HG02571 (cell line): ENCODE data around the gene UCK1.

ENCODE experiments used
- ATAC-seq: cut with Tn5 transposase; IDR thresholded peaks from one replicate; pipeline ENCODE4 v1.9.1; 2021; ENCODE audit warnings: mild to moderate bottlenecking, moderate library complexity; ENCODE audit not compliant: unreplicated experiment

The UCK1 gene

GRCh38 chr9:131500377-131500776 lies 30.7 kb downstream of the UCK1 start:
- ATAC-seq = no peak

GRCh38 chr9:131499254-131499767 lies 31.8 kb downstream of the UCK1 start:
- no peak for ATAC-seq

GRCh38 chr9:131496844-131497405 lies 34.1 kb downstream of the UCK1 start:
- ATAC-seq = no peak

GRCh38 chr9:131495785-131496184 lies 35.3 kb downstream of the UCK1 start:
- ATAC-seq = no peak

GRCh38 chr9:131494296-131494870 lies 36.7 kb downstream of the UCK1 start:
- ATAC-seq = no peak

GRCh38 chr9:131492070-131492469 lies 39.0 kb downstream of the UCK1 start:
- ATAC-seq = no peak

GRCh38 chr9:131491001-131491710 lies 39.9 kb downstream of the UCK1 start:
- ATAC-seq = no peak

GRCh38 chr9:131490514-131490913 lies 40.5 kb downstream of the UCK1 start:
- ATAC-seq = no peak

GRCh38 chr9:131487621-131488031 lies 43.4 kb downstream of the UCK1 start:
- ATAC-seq = no peak

- ATAC-seq = no peak
Observed at GRCh38 chr9:131487001-131487400, 44.1 kb downstream of the UCK1 start.

GRCh38 chr9:131485728-131486422 lies 45.2 kb downstream of the UCK1 start:
- ATAC-seq = no peak

- ATAC-seq = no peak
Observed at GRCh38 chr9:131485206-131485605, 45.9 kb downstream of the UCK1 start.

- no peak for ATAC-seq
Observed at GRCh38 chr9:131484560-131485185, 46.4 kb downstream of the UCK1 start.

- ATAC-seq = no peak
Observed at GRCh38 chr9:131484051-131484445, 47.0 kb downstream of the UCK1 start.

- no peak for ATAC-seq
Observed at GRCh38 chr9:131483319-131484050, 47.6 kb downstream of the UCK1 start.

GRCh38 chr9:131482343-131483006 lies 48.6 kb downstream of the UCK1 start:
- ATAC-seq = no peak

GRCh38 chr9:131481441-131482342 lies 49.4 kb downstream of the UCK1 start:
- no peak for ATAC-seq

GRCh38 chr9:131480258-131480657 lies 50.8 kb downstream of the UCK1 start:
- ATAC-seq = no peak

- no peak for ATAC-seq
Observed at GRCh38 chr9:131478911-131479310, 52.2 kb downstream of the UCK1 start.
